ENCODE results near the gene PTPRR.

- TF ChIP-seq, protein P1, sequence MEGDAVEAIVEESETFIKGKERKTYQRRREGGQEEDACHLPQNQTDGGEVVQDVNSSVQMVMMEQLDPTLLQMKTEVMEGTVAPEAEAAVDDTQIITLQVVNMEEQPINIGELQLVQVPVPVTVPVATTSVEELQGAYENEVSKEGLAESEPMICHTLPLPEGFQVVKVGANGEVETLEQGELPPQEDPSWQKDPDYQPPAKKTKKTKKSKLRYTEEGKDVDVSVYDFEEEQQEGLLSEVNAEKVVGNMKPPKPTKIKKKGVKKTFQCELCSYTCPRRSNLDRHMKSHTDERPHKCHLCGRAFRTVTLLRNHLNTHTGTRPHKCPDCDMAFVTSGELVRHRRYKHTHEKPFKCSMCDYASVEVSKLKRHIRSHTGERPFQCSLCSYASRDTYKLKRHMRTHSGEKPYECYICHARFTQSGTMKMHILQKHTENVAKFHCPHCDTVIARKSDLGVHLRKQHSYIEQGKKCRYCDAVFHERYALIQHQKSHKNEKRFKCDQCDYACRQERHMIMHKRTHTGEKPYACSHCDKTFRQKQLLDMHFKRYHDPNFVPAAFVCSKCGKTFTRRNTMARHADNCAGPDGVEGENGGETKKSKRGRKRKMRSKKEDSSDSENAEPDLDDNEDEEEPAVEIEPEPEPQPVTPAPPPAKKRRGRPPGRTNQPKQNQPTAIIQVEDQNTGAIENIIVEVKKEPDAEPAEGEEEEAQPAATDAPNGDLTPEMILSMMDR (IDR thresholded peaks at IDR 0.05) = no peak
- TF ChIP-seq EZH2 (IDR thresholded peaks at IDR 0.05; ENCODE audit: borderline replicate concordance, insufficient read depth, low read depth, low read length, poor library complexity, severe bottlenecking) = no peak
These were observed 184.0 kb downstream of the PTPRR start for GRCh38 chr12:70736351-70737133.

Measured in B cell (primary cell).